Measurements from ENCODE around the gene TMEM205.
A peak's percentile ranks its signal among the peaks of the same experiment; 100 is the strongest.
"Not testable (repeated sequence)": the region's sequence is repeated elsewhere in the genome, so short reads cannot be mapped to it uniquely, and the experiment has no call there.

The TMEM205 gene

DNA sequence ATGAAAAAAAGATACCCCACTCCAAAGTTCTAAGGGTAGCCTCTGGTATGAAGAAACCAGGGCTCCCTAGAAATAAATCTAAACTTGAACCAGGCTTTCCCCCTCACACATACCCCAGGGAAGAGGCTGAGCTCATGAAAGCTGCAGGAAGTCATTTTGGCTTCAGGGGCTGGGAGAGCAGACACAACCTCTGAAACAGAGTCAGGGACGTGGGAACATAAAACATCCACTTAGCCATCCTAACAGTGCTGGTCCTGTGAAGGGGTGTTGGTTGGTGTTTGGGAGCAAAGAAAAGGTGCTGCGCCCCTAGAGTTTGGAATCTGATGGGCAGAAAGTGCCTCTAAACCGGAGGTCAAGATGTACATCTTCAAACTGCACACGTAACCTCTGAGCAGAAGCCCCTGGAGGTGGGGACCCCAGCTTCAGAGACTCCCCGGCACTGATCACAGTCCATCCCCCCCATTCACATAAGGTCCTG is 22.4 kb downstream of the TMEM205 start:
- intact Hi-C loops (cut with DNase I) = no loop called here
- no peak for DNase-seq

- intact Hi-C loops (cut with DNase I) = no loop called here
Observed at GRCh38 chr19:11322269-11323024, 23.6 kb downstream of the TMEM205 start.

GRCh38 chr19:11321191-11322126 is 24.6 kb downstream of the TMEM205 start:
- intact Hi-C loops (cut with DNase I) = no loop called here
- DNase-seq = no peak

More at GRCh38 chr19:11322269-11323024, 23.6 kb downstream of the TMEM205 start:
- DNase-seq = no peak

GRCh38 chr19:11320278-11320995 is 25.6 kb downstream of the TMEM205 start:
- DNase-seq; intact Hi-C loops (cut with DNase I): not testable (repeated sequence)

- intact Hi-C loops (cut with DNase I) = no loop called here
- no peak for DNase-seq
Observed at GRCh38 chr19:11306337-11306736, 39.7 kb downstream of the TMEM205 start.

DNA sequence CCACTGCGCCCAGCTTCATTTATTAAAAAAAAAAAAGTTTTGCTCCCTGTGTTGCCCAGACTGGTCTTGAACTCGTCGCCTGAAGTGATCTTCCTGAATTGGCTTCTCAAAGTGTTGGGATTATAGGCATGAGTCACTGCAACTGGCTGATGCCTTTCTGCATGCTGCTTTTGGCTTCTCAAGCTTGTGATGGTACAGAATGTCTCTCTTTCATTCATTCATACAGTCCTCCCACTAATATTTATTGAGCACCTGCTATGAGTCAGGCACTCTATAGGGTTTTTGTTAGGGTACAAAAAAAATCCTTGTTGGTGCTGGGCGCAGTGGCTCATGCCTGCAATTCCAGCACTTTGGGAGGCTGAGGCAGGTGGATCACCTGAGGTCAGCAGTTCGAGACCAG is 41.1 kb downstream of the TMEM205 start:
- peak in 11 of 42 donors; percentile 21 to 66 (median 38) for DNase-seq
- intact Hi-C loops (cut with DNase I) = no loop called here

DNA sequence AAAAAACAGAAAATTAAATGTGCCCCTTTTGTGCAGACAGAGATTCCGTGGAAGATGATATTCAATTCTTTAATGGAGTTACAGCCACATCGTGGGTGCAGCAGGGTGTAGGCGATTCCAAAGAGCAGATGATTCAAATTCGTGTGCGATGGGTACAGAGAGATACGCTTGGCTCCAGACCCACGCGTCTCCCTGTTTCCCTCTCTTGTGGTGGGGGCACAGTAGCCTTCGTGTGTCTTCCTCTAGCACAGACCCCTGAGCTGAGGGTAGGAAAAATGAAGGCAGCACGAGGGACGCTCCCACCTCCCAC is 45.3 kb downstream of the TMEM205 start:
- intact Hi-C loops (cut with DNase I) = no loop called here
- DNase-seq = peak in 39 of 42 donors; percentile 20 to 82 (median 55)

- peak in 6 of 42 donors; percentile 22 to 71 (median 33) for DNase-seq
- intact Hi-C loops (cut with DNase I) = loop anchor here (10.0 kb wide), 2 partner anchors 45 to 185 kb away; partner anchors contain the start of genes CCDC159, ELAVL3 and TMEM205
Observed at GRCh38 chr19:11299946-11300810, 45.9 kb downstream of the TMEM205 start.

DNA sequence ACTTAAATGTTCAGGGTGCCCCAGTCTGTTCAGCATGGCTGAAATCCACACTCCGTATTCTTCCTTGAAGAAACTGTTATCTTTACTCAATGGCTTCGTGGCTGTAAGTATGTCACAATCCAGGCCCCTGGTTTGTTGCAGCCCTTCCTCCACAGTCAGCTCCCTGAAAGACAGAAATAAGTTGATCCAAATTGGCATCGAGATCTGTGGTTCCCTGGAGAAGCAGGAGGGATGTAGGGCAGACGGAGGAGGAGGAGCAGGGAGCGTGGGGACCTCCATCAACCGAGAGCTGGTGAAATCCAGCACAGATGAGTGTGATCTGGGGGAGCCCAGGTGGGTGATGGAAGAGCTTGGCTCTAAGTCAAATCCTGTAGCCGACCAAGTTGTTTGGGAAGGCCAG is 49.8 kb downstream of the TMEM205 start:
- intact Hi-C loops (cut with DNase I) = loop anchor here (10.0 kb wide), 2 partner anchors 49 to 189 kb away; partner anchors contain the start of genes CCDC159, ELAVL3 and TMEM205
- peak in 31 of 42 donors; percentile 17 to 79 (median 38) for DNase-seq

DNA sequence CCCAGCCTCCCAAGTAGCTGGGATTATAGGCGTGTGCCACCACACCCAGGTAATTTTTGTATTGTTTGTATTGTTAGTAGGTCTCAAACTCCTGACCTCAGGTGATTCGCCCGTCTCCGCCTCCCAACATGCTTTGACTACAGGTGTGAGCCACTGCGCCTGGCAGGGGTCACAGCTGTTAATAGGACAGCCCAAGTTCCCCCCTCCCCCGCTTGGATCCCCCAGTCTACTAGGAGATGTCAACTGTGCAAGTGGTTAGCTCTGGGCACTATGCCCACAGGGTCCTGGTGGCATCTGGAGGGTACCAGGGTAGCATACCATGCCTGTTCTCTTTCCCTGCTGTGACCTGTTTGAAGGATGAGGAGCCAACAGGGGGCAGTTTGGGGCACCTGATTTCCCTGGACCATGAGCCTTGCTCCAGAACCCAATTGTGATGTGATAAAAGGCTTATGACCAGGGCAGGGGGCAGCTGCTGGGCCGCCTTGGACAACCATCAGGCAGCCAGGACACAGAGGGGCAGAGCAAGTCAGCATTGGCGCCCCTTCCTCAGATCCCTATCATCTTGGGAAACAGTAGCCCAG is 50.3 kb downstream of the TMEM205 start, which contains the start of gene TSPAN16:
TSPAN16 (plus strand) TSS at position 496 of the 581 bp plus-strand sequence. CDS start 138 bp downstream, outside the sequence.
- no peak for DNase-seq
- intact Hi-C loops (cut with DNase I) = loop anchor here (10.0 kb wide), 2 partner anchors 49 to 189 kb away; partner anchors contain the start of genes CCDC159, ELAVL3 and TMEM205

DNA sequence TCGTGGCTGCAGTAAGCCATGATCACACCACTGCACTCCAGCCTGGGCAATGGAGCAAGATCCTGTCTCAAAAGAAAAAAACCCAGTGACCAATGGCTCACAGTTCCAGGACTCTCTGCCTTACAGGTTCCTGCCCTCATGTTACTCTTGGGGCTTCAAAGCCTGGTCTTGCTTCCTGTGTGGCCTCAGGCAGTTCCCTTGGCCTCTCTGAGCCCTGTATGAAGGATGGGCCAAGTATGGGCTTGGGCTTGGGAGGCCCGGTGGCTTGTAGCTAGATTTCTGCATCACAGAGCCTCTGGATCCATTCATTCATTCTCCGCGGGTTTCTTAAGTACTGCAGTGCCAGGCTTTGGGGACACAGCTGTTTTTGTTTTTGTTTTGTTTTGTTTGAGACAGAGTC is 50.9 kb downstream of the TMEM205 start:
- DNase-seq = no peak
- intact Hi-C loops (cut with DNase I) = loop anchor here (10.0 kb wide), 2 partner anchors 50 to 190 kb away; partner anchors contain the start of genes CCDC159, ELAVL3 and TMEM205

DNA sequence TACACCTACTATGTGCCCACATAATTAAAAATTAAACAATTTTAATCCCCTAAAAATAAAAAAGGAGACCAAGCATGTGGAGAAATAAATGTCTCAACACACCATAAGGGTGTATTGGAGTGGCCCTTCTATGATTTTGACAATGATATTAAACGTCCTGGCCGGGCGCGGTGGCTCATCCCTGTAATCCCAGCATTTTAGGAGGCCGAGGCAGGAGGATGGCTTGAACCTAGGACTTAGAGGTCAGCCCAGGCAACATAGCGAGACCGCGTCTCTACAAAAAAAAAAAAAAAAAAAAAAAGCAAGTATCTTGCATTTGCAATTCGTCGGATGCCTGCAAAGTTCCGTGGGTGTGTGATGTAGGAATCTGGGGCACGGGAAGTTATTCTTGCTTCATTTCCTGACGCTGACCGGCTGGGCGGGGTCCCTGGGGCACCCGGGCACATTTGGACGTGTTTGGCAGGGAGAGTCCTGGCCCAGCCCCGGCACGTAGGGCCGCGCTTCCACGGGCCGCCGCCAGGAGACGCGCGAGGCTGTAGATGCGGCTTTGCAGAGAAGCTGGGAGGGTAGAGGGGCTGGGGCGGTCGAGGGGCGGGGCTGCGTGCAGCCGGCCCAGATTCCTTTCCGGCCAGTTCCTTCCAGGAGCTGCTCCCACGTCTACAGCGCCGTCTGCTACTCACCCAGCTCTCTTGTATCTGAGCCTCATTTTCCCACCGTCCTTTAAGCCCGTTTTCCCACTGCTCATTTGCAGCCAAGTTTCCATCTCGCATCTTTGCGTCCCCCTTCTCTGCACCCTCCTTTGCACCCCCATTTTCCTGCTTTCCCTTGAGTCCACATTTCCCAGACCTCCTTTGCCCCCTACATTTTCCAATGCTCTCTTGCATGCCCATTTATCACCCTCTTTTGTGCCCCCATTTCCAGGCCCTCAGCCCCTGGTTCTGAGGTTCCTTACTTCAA is 52.4 kb downstream of the TMEM205 start:
- intact Hi-C loops (cut with DNase I) = loop anchor here (5.0 to 10.0 kb wide), 3 partner anchors 51 to 191 kb away; partner anchors contain the start of genes CCDC159, ELAVL3 and TMEM205
- peak; percentile 78 to 96 (median 92) for DNase-seq

All from head of caudate nucleus (tissue), 42 donors.